ENCODE data around the gene KHDC4. TPM values are rescaled to one million over a fixed set of nuclear protein-coding genes. Genes with fewer than 3 reads are reported as not detected.

KHDC4 gene
- total RNA-seq, 4 donors from 2014 or later = 46.8 to 82.8 (median 67.7) TPM

- peaks cover 0 to 89% (median 68%) of the 10 kb centered on the region in 4 donors for H3K4me1 ChIP-seq
- TF ChIP-seq EP300 (IDR thresholded peaks at IDR 0.05) (no peak), CTCF (IDR thresholded peaks at IDR 0.05) (no peak), POLR2A (IDR thresholded peaks at IDR 0.05) (no peak)
- H3K9me3 ChIP-seq = no peaks in the 10 kb centered on the region
- H3K27me3 ChIP-seq = no peaks in the 10 kb centered on the region
- no peak for DNase-seq (ENCODE audit: low spot score in 2 of 2)
- H3K27ac ChIP-seq = peak overlapping the region; percentile 90 to 97 (median 94)
- 20 to 23% methylated on average over 4 of the region's 4 CpGs for WGBS, 2 donors
- peak overlapping the region; percentile 70 to 88 (median 80) for H3K4me3 ChIP-seq
- no peaks in the 10 kb centered on the region for H3K36me3 ChIP-seq
These were observed 45.6 kb upstream of the KHDC4 start for GRCh38 chr1:155979597-155980343.

GRCh38 chr1:155978973-155979429 is 44.8 kb upstream of the KHDC4 start:
- H3K36me3 ChIP-seq = no peaks in the 10 kb centered on the region
- no peaks in the 10 kb centered on the region for H3K9me3 ChIP-seq
- no peaks in the 10 kb centered on the region for H3K27me3 ChIP-seq
- TF ChIP-seq POLR2A (IDR thresholded peaks at IDR 0.05) (no peak), EP300 (IDR thresholded peaks at IDR 0.05) (no peak), CTCF (IDR thresholded peaks at IDR 0.05) (no peak)
- H3K4me3 ChIP-seq = peak overlapping the region; percentile 70 to 88 (median 80)
- 1 to 7% methylated on average over 8 of the region's 8 CpGs for WGBS, 2 donors
- peak overlapping the region; percentile 90 to 97 (median 94) for H3K27ac ChIP-seq
- no peak for DNase-seq (ENCODE audit: low spot score in 2 of 2)
- peaks cover 0 to 89% (median 71%) of the 10 kb centered on the region in 4 donors for H3K4me1 ChIP-seq

GRCh38 chr1:155978325-155978972 is 44.2 kb upstream of the KHDC4 start, which contains the start of gene ARHGEF2:
TSS of gene ARHGEF2 (minus strand) at chr1:155978547. CDS start at chr1:155978427, 120 bp downstream.
- Histone ChIP-seq H3K27ac (peak within 1 kb of the TSS; percentile 90 to 97 (median 94)), H3K9me3 (no peaks in the 10 kb centered on the region), H3K4me3 (peak within 1 kb of the TSS; percentile 70 to 88 (median 80)), H3K36me3 (no peaks in the 10 kb centered on the region), H3K4me1 (peaks cover 0 to 89% (median 69%) of the 10 kb centered on the region in 4 donors), H3K27me3 (no peaks in the 10 kb centered on the region)
- 1 to 2% methylated on average over 24 to 51 of the region's 52 CpGs for WGBS, 2 donors
- TF ChIP-seq EP300 (IDR thresholded peaks at IDR 0.05) = peak in 1 of 2 donors; percentile 62
- TF ChIP-seq CTCF (IDR thresholded peaks at IDR 0.05) = peak in 4 of 5 experiments; percentile 15 to 25 (median 18)
- TF ChIP-seq POLR2A (IDR thresholded peaks at IDR 0.05) = peak; percentile 49 to 56
- peak; percentile 75 to 77 for DNase-seq (ENCODE audit: low spot score in 2 of 2)

GRCh38 chr1:155977690-155978324 is 43.6 kb upstream of the KHDC4 start:
- Histone ChIP-seq H3K27ac (peak overlapping the region; percentile 90 to 97 (median 94)), H3K4me1 (peaks cover 0 to 89% (median 70%) of the 10 kb centered on the region in 4 donors), H3K9me3 (no peaks in the 10 kb centered on the region), H3K4me3 (peak overlapping the region; percentile 70 to 88 (median 80)), H3K36me3 (no peaks in the 10 kb centered on the region), H3K27me3 (no peaks in the 10 kb centered on the region)
- WGBS, 2 donors = 0% methylated on average over 32 to 52 of the region's 52 CpGs
- TF ChIP-seq POLR2A (IDR thresholded peaks at IDR 0.05) = no peak
- no peak for TF ChIP-seq EP300 (IDR thresholded peaks at IDR 0.05)
- no peak for TF ChIP-seq CTCF (IDR thresholded peaks at IDR 0.05)
- no peak for DNase-seq (ENCODE audit: low spot score in 2 of 2)

Data from tibial nerve (tissue), 4 donors.